Progenitor cell of endocrine pancreas (in vitro differentiated cells): ENCODE results near the gene SDCBP2. TPM values are rescaled to one million over a fixed set of nuclear protein-coding genes. Genes with fewer than 3 reads are reported as not detected.
"Not testable (repeated sequence)": the region's sequence is repeated elsewhere in the genome, so short reads cannot be mapped to it uniquely, and the experiment has no call there.

Experiments
- DNase-seq: peaks from one replicate; pipeline ENCODE4 v3.0.0; 2021; ENCODE audit warnings: low spot score; ENCODE audit not compliant: unreplicated experiment
- H3K27ac Mint-ChIP-seq: 2 replicates; pipeline ENCODE4 v1.8.0; 2021; ENCODE audit warnings: mild to moderate bottlenecking, moderate library complexity, mixed read lengths
- H3K27me3 Mint-ChIP-seq: 2 replicates; pipeline ENCODE4 v1.8.0; 2021; ENCODE audit warnings: mixed read lengths
- H3K36me3 Mint-ChIP-seq: 2 replicates; pipeline ENCODE4 v1.8.0; 2022; ENCODE audit warnings: mixed read lengths; ENCODE audit not compliant: insufficient read depth
- H3K4me1 Mint-ChIP-seq: 2 replicates; pipeline ENCODE4 v1.8.0; 2021; ENCODE audit warnings: low read depth, mixed read lengths
- H3K4me3 Mint-ChIP-seq: 2 replicates; pipeline ENCODE4 v1.8.0; 2021; ENCODE audit warnings: low read depth, mild to moderate bottlenecking, moderate library complexity, mixed read lengths
- H3K9me3 Mint-ChIP-seq: 2 replicates; pipeline ENCODE4 v1.8.0; 2021; ENCODE audit warnings: low read depth, mixed read lengths
- total RNA-seq: library from RNA; stranded (reverse); gene quantifications from 2 replicates; pipeline ENCODE4 v1.2.1, GENCODE V29; 2021
- TF ChIP-seq, protein P1 (sequence below): fragments of 200-600 bp; sonication (generic); IDR thresholded peaks from one replicate; pipeline ENCODE4 v1.5.0; 2021; ENCODE audit warnings: antibody characterized with exemption, mild to moderate bottlenecking; ENCODE audit not compliant: unreplicated experiment

SDCBP2 gene
- total RNA-seq, 1 donor from 2014 or later, result 2.0 TPM

DNA sequence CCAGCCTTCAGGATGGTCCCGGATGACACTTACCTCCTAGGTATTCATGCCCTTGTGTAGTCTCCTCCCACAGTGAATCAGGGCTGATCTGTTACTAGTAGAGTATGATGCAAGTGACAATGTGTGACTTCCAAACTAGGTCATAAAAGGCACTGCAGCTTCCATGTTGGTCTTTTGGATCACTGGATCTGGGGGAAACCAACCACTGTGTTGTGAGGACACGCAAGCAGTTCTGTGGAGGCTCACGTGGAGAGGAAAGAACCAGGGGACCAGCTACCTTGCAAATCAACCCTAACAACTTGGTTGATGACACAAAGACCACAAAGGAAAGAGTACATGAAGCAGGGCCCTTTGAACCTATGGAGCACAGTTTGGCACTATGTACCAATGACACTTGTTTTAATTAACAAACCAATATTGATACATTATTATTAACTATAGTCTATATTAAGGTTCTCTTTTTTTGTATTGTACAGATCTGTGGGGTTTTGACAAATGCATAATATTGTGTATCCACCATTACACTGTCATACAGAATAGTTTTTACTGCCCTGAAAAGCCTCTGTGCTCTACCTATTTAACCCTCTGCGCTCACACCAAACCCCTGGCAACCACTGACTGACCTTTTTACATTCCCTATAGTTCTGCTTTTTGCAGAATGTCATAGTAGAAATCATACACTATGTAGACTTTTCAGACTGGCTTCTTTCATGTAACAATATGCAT lies 16.3 kb upstream of the SDCBP2 start:
- no peaks in the 10 kb centered on the region for H3K4me1 Mint-ChIP-seq
- peaks cover 18% of the 10 kb centered on the region for H3K36me3 Mint-ChIP-seq
- no peak overlapping the region for H3K4me3 Mint-ChIP-seq
- no peak for DNase-seq
- no peak overlapping the region for H3K27ac Mint-ChIP-seq
- TF ChIP-seq, protein P1, sequence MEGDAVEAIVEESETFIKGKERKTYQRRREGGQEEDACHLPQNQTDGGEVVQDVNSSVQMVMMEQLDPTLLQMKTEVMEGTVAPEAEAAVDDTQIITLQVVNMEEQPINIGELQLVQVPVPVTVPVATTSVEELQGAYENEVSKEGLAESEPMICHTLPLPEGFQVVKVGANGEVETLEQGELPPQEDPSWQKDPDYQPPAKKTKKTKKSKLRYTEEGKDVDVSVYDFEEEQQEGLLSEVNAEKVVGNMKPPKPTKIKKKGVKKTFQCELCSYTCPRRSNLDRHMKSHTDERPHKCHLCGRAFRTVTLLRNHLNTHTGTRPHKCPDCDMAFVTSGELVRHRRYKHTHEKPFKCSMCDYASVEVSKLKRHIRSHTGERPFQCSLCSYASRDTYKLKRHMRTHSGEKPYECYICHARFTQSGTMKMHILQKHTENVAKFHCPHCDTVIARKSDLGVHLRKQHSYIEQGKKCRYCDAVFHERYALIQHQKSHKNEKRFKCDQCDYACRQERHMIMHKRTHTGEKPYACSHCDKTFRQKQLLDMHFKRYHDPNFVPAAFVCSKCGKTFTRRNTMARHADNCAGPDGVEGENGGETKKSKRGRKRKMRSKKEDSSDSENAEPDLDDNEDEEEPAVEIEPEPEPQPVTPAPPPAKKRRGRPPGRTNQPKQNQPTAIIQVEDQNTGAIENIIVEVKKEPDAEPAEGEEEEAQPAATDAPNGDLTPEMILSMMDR, result no peak
- peaks cover 28% of the 10 kb centered on the region for H3K9me3 Mint-ChIP-seq
- H3K27me3 Mint-ChIP-seq, result no peaks in the 10 kb centered on the region

DNA sequence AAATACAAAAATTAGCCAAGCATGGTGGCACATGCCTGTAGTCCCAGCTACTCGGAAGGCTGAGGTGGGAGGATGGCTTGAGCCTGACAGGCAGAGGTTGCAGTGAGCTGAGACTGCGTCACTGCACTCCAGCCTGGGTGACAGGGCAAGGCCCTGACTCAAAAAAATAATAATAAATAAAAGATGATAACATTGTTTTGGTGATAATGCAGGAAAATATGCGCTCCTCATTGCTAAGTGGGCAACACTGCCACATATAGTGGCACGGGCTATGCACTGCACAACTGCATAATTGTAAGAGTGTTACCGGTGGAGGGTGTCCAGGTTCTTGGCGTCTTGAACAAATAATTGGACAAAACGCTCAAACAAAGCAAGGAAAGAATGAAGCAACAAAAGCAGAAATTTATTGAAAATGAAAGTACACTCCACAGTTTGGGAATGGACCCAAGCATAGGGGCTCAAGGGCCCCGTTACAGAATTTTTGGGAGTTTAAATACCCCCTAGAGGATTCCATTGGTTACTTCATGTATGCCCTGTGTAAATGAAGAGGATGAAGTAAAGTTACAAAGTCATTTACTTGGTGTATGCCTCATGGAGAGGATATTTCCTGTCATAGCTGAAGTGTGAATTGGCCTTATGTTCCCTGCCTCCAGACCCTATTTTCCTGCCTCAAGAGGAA lies 14.6 kb upstream of the SDCBP2 start:
- H3K36me3 Mint-ChIP-seq, result peaks cover 13% of the 10 kb centered on the region
- H3K27ac Mint-ChIP-seq, H3K4me3 Mint-ChIP-seq, H3K4me1 Mint-ChIP-seq, DNase-seq, H3K27me3 Mint-ChIP-seq: not testable (repeated sequence)
- H3K9me3 Mint-ChIP-seq, result peaks cover 18% of the 10 kb centered on the region

DNA sequence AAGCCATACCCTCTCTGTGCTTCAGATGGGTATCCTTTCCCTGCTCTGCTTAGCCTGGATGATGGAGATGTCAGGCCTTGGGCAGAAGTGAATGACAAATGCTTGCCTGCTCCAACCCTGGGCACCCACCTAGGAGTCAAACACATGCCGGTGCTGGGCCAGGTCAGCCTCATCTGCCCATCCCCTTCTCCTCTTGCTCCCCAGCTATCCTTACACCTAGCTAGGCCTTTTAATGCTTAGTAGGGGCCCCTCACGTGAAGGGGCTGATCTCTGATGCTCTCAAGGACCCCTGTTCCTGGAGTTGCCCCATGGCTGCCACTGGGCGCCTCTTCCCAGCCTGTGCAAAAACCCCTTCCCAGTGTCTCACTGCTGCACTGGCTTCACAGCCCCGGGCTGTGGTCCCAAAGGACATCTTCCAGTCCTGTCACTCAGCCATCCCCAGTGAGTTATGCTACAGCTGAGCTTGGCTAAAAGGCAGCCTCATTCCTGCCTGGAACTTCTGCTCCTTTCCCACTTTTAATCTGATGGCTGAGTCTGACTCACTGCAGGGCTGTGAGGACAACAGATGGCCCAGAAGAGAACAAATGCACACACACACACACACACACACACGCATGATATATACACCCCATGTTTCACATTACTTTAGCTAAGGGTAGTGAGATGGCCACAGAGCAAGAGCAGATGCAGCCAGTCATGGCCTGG lies 12.8 kb upstream of the SDCBP2 start:
- no peak for DNase-seq
- H3K27ac Mint-ChIP-seq, result no peak overlapping the region

DNA sequence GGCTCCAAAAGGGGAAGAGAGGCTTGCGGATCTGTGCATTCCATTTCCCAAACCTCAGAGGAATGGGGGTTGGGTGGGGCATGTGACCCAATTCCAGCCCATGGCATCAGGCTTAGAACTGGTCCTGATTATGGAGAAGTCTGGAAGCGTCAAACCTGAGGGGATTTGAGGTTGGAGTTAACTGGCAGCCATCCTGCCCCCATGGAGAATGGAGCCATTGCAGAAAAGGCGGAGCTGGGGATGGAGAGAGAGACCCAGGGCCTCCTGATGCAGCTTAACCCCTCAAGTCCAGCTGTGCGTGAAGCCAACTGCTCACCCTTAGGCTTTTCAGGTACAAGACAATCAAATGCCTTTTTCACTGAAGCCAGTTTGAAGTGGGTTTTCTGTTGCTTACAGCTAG lies 9.9 kb upstream of the SDCBP2 start:
- Mint-ChIP-seq H3K27me3 (no peaks in the 10 kb centered on the region), H3K4me3 (no peak overlapping the region), H3K9me3 (no peaks in the 10 kb centered on the region), H3K4me1 (peaks cover 1% of the 10 kb centered on the region), H3K36me3 (peaks cover 1% of the 10 kb centered on the region), H3K27ac (no peak overlapping the region)
- DNase-seq, result no peak
- TF ChIP-seq, protein P1, result no peak

More for the DNA sequence above, 12.8 kb upstream of the SDCBP2 start:
- Mint-ChIP-seq H3K27me3 (no peaks in the 10 kb centered on the region), H3K36me3 (peaks cover 3% of the 10 kb centered on the region), H3K9me3 (peaks cover 6% of the 10 kb centered on the region), H3K4me1 (peaks cover 1% of the 10 kb centered on the region), H3K4me3 (no peak overlapping the region)
- TF ChIP-seq, protein P1, result no peak

DNA sequence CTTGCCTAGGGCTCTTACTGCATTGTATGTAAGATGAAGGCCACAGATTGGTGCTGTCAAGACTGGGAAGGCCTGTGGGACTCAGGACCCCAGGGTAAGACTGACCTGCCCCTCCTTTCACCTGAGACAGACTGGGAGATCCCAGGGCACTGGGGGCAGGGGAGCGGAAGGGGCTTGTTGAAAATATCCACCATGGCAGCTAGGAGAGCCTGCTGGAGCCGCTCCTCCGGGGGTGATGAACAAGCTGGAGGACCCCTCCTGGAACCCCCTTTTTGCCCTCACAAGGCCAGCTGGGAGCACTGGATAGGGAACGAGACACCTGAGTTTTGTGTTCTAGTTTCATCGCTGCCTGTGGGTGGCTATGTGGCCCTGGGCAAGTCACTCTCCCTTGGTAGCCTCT lies 9.2 kb upstream of the SDCBP2 start:
- Mint-ChIP-seq H3K27me3 (no peaks in the 10 kb centered on the region), H3K27ac (no peak overlapping the region), H3K4me3 (no peak overlapping the region), H3K9me3 (no peaks in the 10 kb centered on the region), H3K36me3 (peaks cover 3% of the 10 kb centered on the region), H3K4me1 (peaks cover 1% of the 10 kb centered on the region)
- TF ChIP-seq, protein P1, result no peak
- no peak for DNase-seq
